ENCODE measurements around the gene OCSTAMP. TPM values are rescaled to one million over a fixed set of nuclear protein-coding genes. Genes with fewer than 3 reads are reported as not detected.

OCSTAMP gene
- total and polyA plus RNA-seq, 2 experiments from 2014 or later, result 0.32 to 0.45 TPM

DNA sequence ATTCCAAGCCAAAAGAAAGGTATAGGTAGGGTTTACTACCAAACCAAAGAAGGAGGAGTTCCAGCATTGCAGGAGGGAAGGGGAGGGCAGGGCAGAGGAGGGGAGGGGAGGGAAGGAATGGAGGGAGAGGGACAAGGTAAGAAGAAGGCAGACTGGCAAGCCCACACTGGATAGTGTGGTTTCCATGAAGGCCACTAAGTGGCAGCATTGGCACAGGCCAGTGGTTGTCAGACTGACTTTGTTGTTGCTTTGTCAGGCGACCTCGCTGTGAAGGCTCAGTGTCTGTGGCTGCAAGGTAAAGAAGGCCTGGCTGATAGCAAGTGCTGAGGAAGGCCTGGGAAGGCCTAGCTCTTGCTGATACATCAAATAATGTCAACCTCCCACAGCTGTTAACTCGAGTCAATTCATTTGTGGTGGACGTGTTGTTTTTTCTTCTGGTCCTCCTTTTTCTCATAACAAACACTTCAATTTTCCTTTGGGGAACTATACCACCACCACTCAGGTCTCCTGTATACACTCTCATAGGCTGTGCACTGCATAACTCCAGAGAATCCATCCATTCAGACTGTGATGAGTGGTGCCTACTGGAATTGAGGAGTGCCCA lies 29.4 kb downstream of the OCSTAMP start:
- Histone ChIP-seq H3K4me1 (ENCODE audit: insufficient read depth) (no peaks in the 10 kb centered on the region), H3K27ac (ENCODE audit: low read depth) (no peak overlapping the region), H2AFZ (peak overlapping the region; percentile 81; the same call in 1 of the 2 replicates), H3K4me3 (no peak overlapping the region), H3F3A (replicated peaks; ENCODE audit: low read depth) (no peaks in the 10 kb centered on the region), H3K4me2 (no peak overlapping the region), H3K36me3 (ENCODE audit: insufficient read depth) (no peaks in the 10 kb centered on the region), H3K79me2 (replicated peaks; ENCODE audit: insufficient read depth) (no peaks in the 10 kb centered on the region), H3K9me2 (ENCODE audit: insufficient read depth) (no peaks in the 10 kb centered on the region), H3K27me3 (ENCODE audit: insufficient read depth) (0 out of 2 replicates have a peak, but pooled peaks cover 4% of the 10 kb centered on the region), H4K20me1 (replicated peaks; ENCODE audit: insufficient read depth) (no peaks in the 10 kb centered on the region)
- Mint-ChIP-seq H3K4me1 (no peaks in the 10 kb centered on the region; the same call in 2 of the 3 replicates), H3K4me3 (no peak overlapping the region), H3K27ac (no peak overlapping the region), H3K36me3 (ENCODE audit: low read depth) (no peaks in the 10 kb centered on the region), H3K9me3 (no peaks in the 10 kb centered on the region; the same call in 2 of the 3 replicates), H3K27me3 (ENCODE audit: insufficient read depth, low read depth, poor library complexity) (no peaks in the 10 kb centered on the region)
- DNase-seq (ENCODE audit: low spot score), result peak; percentile 87
- peak; percentile 99 for ATAC-seq
- peak; percentile 67 to 100 for TF ChIP-seq CTCF (conservative IDR thresholded peaks at IDR 0.05; ENCODE audit: low read depth in 2 of 2)
- no peak for TF ChIP-seq NANOG (IDR thresholded peaks at IDR 0.05; ENCODE audit: borderline replicate concordance)
- TF ChIP-seq, protein P1, sequence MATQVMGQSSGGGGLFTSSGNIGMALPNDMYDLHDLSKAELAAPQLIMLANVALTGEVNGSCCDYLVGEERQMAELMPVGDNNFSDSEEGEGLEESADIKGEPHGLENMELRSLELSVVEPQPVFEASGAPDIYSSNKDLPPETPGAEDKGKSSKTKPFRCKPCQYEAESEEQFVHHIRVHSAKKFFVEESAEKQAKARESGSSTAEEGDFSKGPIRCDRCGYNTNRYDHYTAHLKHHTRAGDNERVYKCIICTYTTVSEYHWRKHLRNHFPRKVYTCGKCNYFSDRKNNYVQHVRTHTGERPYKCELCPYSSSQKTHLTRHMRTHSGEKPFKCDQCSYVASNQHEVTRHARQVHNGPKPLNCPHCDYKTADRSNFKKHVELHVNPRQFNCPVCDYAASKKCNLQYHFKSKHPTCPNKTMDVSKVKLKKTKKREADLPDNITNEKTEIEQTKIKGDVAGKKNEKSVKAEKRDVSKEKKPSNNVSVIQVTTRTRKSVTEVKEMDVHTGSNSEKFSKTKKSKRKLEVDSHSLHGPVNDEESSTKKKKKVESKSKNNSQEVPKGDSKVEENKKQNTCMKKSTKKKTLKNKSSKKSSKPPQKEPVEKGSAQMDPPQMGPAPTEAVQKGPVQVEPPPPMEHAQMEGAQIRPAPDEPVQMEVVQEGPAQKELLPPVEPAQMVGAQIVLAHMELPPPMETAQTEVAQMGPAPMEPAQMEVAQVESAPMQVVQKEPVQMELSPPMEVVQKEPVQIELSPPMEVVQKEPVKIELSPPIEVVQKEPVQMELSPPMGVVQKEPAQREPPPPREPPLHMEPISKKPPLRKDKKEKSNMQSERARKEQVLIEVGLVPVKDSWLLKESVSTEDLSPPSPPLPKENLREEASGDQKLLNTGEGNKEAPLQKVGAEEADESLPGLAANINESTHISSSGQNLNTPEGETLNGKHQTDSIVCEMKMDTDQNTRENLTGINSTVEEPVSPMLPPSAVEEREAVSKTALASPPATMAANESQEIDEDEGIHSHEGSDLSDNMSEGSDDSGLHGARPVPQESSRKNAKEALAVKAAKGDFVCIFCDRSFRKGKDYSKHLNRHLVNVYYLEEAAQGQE (IDR thresholded peaks at IDR 0.05; ENCODE audit: unreplicated experiment), result peak; percentile 23

- Histone ChIP-seq H3K9me2 (ENCODE audit: insufficient read depth) (no peaks in the 10 kb centered on the region), H3K4me3 (no peak overlapping the region), H4K20me1 (replicated peaks; ENCODE audit: insufficient read depth) (no peaks in the 10 kb centered on the region), H2AFZ (no peak overlapping the region), H3K79me2 (replicated peaks; ENCODE audit: insufficient read depth) (no peaks in the 10 kb centered on the region), H3K36me3 (ENCODE audit: insufficient read depth) (no peaks in the 10 kb centered on the region), H3K4me2 (no peak overlapping the region), H3K27me3 (ENCODE audit: insufficient read depth) (0 out of 2 replicates have a peak, but pooled peaks cover 4% of the 10 kb centered on the region), H3K27ac (ENCODE audit: low read depth) (no peak overlapping the region), H3K4me1 (ENCODE audit: insufficient read depth) (no peaks in the 10 kb centered on the region), H3F3A (replicated peaks; ENCODE audit: low read depth) (no peaks in the 10 kb centered on the region)
- TF ChIP-seq JUNB (IDR thresholded peaks at IDR 0.05; ENCODE audit: unreplicated experiment), result no peak
- no peak for TF ChIP-seq ZNF331 (CRISPR knock-in tag; IDR thresholded peaks at IDR 0.05; ENCODE audit: low read depth)
- TF ChIP-seq POLR2AphosphoS5 (IDR thresholded peaks at IDR 0.05; ENCODE audit: low read depth), result no peak
- no peak for TF ChIP-seq ZNF114 (CRISPR knock-in tag; IDR thresholded peaks at IDR 0.05)
- no peak for TF ChIP-seq NANOG (IDR thresholded peaks at IDR 0.05; ENCODE audit: borderline replicate concordance)
- TF ChIP-seq STAT1 (IDR thresholded peaks at IDR 0.05; ENCODE audit: unreplicated experiment), result no peak
- no peak for TF ChIP-seq ETS1 (IDR thresholded peaks at IDR 0.05)
- no peak for TF ChIP-seq CTCF (conservative IDR thresholded peaks at IDR 0.05; ENCODE audit: low read depth in 2 of 2)
- no peak for TF ChIP-seq CREB1 (CRISPR knock-in tag; IDR thresholded peaks at IDR 0.05; ENCODE audit: low read depth)
- TF ChIP-seq EZH2phosphoT487 (IDR thresholded peaks at IDR 0.05; ENCODE audit: unreplicated experiment), result no peak
- ATAC-seq, result no peak
- Mint-ChIP-seq H3K4me1 (no peaks in the 10 kb centered on the region; the same call in 2 of the 3 replicates), H3K36me3 (ENCODE audit: low read depth) (no peaks in the 10 kb centered on the region), H3K27ac (no peak overlapping the region), H3K27me3 (ENCODE audit: insufficient read depth, low read depth, poor library complexity) (no peaks in the 10 kb centered on the region), H3K9me3 (no peaks in the 10 kb centered on the region; the same call in 2 of the 3 replicates), H3K4me3 (no peak overlapping the region)
- DNase-seq (ENCODE audit: low spot score), result no peak
These were observed 29.9 kb downstream of the OCSTAMP start for GRCh38 chr20:46520540-46520939.

All from GM23338 (cell line).